GOT3 (cell line): ENCODE measurements around the gene VIM.

Experiments used
- DNase-seq: peaks from one replicate; lab custom pipeline; 2025; ENCODE audit warnings: mixed read lengths; lab: John Stamatoyannopoulos, UW

The VIM gene

GRCh38 chr10:17228091-17229015 is at the start of gene VIM:
TSS of gene VIM (plus strand) at chr10:17228241. CDS start at chr10:17229423, 1,182 bp downstream.
- peak; percentile 87 for DNase-seq

DNA sequence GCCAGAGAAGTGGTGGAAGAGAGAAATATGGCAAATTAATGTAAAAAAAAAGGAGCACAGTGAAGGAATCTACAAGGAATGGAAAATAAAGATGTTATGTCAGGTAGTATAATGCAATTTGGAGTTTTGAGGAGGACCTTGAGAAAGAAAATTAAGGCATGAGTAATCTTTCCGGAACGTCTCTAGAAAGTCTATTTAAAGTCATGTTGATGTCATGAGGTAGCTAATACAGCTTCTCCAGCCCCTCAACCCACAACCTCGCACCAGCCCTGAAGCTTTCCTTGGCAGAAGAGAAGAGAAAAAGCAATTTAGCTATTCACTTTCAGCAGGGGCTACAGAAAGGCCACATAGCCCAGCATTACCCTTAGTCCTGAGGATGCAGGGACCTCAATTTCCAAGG is 49.0 kb upstream of the VIM start:
- no peak for DNase-seq

- DNase-seq, result no peak
These were observed 46.9 kb upstream of the VIM start for GRCh38 chr10:17181110-17181509.

DNA sequence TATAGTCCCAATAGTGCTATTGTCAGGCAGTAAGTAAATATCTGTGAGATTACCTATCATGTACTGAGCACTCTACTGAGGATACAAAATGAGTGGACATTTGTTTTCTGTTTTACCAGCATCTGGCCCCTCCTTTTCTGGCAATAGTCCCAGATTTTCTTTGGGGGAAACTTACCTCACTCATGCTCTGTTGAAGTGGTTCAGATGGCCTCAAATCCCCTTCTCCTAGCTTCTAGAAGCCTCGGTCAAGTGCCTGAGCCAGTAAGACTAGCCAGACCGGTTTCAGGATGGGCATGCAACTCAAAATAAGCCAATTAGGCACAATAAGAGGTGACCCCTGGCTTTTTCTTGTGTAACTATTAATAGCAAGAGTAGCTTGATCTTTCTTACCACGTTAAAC is 46.3 kb upstream of the VIM start:
- no peak for DNase-seq

GRCh38 chr10:17183110-17183509 is 44.9 kb upstream of the VIM start:
- DNase-seq, result no peak

DNA sequence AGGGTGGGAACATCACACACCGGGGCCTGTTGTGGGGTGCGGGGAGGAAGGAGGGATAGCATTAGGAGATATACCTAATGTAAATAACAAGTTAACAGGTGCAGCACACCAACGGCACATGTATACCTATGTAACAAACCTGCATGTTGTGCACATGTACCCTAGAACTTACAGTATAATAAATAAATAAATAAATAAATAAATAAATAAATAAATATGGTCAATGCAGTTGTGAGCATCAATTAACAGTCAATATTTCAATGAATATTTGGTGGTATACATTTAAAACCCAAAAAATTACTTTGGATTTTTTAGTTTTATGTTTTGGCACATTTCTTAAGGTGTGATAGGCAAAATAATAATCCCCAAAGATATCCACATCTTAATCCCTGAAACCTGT is 42.2 kb upstream of the VIM start:
- DNase-seq, result no peak

DNA sequence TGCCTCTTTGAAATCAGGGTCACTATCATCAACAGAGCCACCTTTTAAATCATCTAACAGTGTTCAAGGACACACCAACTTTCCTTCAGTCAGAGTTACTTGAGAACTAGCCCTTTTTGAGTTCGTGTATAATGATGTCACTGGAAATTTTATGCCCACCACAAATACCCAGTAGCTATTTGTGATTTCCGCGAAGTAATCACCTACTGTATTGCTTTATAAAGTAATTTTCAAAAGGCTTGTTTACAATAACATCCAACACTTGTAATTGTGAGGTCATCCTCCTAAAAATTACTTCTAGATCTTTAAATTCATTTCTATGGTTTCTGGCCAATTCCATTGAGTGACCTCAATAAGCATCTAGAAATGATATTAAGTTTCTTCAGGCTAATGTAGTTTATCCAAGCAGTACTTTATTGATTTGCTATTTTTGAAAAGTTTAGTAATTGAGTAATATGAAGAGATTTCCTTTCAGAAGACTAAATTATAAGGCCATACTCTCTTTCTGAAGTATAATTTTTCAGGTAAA is 39.3 kb upstream of the VIM start:
- no peak for DNase-seq

DNA sequence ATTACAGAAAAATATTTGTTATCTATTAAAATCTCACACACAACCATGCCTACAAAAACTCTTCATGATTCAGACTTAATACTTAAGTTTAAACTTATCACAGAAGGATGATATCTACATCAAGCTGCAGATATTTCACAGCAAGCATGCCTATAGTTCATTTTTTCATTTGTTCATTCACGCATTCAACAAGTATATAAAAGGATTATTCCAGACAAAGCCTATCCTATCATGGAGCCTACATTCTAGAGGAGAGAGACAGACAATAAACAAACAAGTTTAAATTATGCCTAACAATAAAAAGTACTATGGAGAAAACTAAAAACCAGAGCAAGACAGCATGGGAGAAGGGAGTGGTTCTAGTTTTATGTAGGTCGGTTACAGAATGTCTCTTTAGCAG is 37.4 kb upstream of the VIM start:
- no peak for DNase-seq

GRCh38 chr10:17195083-17195482 is 33.0 kb upstream of the VIM start:
- DNase-seq, result no peak

GRCh38 chr10:17196045-17196444 is 32.0 kb upstream of the VIM start:
- no peak for DNase-seq

- no peak for DNase-seq
These were observed 31.5 kb upstream of the VIM start for GRCh38 chr10:17196573-17196972.

DNA sequence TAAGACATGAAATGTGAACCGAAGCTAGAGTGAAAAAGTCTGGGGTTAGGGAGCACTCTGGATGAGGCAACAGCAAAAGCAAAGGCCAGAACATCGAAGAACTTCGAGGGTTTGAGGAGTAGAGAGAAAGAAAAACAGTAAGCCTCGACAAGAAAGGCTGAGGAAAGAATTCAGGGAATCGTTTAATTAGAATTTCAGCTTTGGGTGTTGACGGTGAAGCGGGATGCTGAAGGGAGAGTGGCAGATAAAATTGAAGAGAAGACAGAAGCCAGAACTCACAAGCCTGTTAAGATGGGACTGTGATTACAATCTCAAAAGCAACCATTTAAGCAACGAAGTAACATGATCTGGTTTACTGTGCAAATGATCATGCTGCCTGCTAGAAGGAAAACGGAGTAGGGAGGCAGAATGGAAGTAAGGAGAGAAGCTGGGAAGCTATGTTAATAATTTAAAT is 28.7 kb upstream of the VIM start:
- DNase-seq, result no peak

- DNase-seq, result no peak
These were observed 27.8 kb upstream of the VIM start for GRCh38 chr10:17200001-17200911.

DNA sequence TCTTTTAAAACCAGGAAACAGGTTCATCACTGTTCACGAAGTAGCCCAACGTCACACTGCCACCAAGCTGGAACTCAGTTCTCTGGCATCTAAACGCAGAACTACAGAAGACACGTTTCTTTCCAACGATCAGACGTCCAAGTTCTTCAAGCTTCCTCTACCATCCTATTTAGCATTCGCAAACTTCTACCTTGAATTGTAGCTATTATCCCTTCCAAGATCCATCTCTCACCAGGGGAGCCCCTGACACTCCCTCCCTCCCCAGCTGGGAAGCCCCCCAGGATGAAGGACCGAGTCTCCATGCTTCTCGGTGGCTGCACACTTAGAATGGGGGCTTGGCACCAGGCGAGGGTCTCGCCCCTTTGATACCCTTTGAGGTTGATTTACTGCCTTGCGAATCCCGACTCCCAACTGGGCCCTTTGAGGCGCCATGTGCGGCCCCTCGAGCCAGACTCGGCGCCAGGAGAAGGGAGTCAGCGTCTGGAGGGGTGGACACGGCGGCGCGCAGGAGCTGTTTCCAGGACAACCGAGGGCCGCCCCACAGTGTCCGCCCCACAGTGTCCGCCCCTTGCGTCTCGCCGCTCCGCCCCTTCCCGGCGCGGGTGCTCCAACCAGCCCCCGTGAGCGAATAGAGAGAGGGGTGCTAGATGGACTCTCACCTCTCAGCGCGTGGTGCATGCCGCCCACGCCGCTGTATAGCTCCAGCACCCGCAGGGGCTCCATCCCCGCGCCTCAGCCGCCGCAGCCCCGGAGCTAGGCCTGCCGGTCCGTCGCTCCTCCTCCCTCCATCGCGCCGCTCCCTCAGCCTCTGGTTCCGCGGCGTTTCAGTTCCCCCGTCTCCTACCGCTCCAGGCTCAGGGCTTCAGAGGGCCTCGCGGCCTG is 26.9 kb upstream of the VIM start, which contains the start of gene TRDMT1:
Gene TRDMT1 (minus strand): TSS at position 761 of the 882 bp plus-strand sequence. CDS start 38 bp downstream, at position 723.
- DNase-seq, result peak; percentile 63

DNA sequence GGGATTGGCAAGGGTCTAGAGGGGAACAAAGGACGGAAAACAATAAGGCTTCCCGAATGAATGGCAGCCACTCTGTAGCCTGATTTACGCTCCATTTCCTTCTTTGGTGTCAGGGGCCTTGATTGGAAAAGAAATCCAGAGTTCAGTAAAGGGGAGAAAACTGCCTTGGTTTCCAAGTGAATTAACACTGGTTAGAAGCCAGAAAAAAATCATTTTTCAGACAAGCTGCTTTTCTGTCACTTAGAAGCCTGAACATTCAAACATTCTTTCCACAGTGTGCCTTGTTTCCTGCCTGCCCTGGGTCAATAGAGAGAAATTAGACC is 26.3 kb upstream of the VIM start:
- DNase-seq, result no peak

DNA sequence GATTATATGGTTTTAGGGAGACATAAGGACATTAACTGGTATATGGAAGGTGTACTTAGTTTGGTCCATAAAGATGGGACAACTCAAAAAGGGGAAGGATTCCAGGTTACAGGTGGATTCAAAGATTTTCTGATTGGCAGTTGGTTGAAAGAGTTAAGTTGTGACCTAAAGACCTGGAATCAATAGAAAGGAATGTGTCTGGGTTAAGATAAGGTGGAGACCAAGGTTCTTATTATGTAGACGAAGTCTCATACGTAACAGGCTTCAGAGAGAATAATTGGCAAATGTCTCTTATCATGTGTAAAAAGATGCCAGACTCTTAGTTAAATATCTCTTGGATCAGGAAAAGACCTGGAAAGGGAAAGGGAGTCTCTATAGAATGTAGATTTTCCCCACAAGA is 25.5 kb upstream of the VIM start:
- DNase-seq, result no peak

DNA sequence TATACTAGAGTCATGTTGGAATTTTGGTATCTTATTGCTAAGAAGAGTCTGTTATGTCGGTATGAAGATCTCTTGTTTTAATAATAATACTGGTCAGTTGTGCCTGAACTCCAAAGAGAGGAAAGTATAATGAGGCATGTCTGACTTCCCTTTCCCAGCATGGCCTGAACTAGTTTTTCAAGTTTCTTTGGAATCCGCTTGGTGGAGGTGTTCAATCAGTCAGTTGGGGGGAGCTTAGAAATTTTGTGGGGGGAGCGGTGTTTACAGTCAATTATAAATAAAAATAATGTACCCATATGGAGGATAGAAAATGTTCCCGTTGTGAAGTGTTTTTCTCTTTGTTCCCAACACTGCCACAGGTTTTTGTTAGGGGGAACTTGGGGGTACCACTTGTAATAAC is 25.0 kb upstream of the VIM start:
- DNase-seq, result no peak

GRCh38 chr10:17203416-17203815 is 24.6 kb upstream of the VIM start:
- no peak for DNase-seq

- no peak for DNase-seq
These were observed 21.8 kb upstream of the VIM start for GRCh38 chr10:17206210-17206709.

DNA sequence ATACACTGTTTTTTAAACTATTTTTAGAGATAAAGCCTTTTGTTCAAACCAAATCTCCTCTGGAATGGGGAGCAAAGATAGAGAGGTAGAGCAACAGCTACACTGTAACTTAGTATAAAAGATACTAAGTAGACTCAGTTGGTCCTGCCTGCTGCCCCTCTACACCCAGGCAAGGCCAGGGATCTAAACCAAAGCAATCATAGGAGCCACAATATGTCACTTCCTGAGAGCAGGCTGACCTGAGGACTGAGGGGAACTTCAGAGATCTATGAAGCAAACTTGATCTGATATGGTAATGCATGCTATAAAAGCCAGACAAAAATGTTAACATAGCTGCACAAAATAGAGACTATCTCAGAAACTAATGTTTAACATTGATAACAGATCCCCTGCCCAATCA is 19.6 kb upstream of the VIM start:
- DNase-seq, result no peak

GRCh38 chr10:17209302-17209701 is 18.7 kb upstream of the VIM start:
- no peak for DNase-seq
